HG03175 (cell line): ENCODE data around the gene HEY2.
A peak's percentile ranks its signal among the peaks of the same experiment; 100 is the strongest.
"Not testable (repeated sequence)": the region's sequence is repeated elsewhere in the genome, so short reads cannot be mapped to it uniquely, and the experiment has no call there.

Experiments
- ATAC-seq: cut with Tn5 transposase; IDR thresholded peaks from one replicate; pipeline ENCODE4 v1.9.1; 2021; ENCODE audit warnings: mild to moderate bottlenecking, moderate library complexity; ENCODE audit not compliant: unreplicated experiment

HEY2 gene

DNA sequence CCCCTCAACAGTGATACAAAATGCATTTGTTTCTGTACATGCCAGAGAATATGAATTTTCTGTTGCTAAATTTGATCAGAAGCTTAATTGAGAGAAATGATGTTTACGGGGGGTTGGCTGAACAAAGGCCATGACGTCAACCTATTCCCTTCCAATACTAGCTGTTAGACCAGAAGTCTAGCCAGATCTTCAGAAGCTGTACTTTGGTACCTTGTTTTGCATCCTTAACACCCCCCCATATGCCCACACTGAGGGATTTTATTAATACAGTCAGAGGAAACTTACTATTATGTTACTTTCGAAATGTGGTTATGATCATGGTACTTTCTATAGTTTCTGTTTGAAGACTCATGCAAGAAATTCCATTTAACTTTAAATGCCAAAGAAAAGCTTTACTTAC is 44.4 kb downstream of the HEY2 start:
- ATAC-seq: no peak

DNA sequence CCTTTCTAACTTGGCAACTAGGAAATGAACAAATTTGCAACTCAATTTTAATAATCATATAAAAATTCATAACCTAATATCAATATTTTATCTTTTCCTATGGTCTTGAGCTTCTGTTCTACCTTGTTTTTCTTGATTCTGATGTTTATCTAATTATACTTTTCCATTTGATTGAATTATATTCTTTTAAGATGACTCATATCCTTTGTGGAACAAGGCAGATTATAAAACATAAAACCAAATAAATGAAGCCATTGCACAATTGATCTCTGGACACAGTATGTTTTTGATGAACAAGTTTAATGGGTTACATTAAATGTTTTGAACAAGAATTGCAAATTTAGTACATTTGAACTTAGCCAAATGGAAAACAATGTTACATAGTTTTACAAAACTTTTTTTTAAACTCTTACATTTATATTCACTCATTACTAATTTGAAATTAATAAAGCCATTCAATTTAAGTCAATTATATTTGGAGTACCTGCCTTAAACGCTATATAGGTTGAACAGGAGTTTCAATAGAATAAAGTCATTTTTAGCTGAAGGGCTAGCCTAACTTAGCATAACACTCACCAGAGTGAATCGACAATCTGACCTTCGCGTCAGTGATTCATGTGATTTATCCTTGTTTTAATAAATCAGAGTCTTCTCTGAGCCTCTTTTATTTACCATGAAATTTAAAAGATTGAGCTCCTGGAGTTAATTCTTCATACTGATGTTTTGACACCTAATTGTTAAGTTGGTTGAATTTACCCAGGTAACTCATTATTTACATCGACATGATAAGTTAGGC is 45.1 kb downstream of the HEY2 start:
- no peak for ATAC-seq

DNA sequence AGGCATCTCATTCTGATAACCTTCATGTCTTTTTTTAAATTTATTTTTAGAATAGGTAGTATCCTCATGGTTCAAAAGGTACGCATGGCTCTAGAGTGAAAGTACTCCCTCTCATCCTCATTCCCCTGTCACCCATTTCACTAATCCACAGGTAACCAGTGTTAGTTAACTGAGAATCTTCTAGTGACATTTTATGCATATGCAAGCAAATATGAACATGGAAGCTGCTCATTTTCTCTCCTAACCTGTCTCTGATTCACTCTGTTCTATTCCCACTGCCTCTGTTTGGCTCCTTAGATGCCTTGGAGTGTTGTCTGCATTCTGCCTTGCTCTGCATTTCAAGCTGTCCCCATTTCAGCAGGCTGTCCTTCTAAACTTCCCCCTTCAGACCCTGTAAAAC is 45.9 kb downstream of the HEY2 start:
- no peak for ATAC-seq

DNA sequence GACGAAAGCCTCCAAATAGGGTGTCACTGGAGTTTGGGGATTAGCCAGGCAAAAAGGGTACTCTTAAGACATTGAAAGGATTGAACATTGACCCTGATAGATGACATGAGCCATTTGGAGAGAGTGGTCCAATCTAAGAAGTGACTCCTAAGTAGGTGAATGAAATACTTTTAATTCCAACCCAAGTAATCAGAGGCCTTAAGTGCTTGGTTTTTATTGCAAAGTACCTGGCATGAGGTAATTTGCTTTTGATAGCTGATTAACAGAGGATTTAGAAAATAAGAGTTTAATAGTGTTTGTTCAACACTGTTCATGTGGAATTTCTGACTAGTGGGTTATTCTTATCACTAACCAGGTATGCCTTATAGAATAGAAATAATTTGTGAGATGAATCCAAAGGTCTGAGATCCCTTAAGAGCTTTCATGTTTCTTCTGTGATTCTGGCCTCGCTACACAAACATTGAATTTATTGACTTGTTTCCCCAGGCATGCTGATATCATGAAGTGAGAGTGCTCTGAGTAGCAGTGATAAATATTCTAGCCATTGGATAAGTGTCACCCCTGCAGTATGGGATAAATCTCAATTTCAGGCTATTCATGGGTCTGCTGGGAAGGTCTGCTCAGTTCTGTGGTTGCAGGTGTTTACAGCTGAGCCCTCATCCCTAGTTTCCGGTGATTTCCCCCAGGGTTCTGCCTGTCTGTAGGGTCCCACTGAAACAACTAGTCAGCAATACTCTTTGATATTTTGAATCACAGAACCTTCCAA is 47.9 kb downstream of the HEY2 start:
- no peak for ATAC-seq

DNA sequence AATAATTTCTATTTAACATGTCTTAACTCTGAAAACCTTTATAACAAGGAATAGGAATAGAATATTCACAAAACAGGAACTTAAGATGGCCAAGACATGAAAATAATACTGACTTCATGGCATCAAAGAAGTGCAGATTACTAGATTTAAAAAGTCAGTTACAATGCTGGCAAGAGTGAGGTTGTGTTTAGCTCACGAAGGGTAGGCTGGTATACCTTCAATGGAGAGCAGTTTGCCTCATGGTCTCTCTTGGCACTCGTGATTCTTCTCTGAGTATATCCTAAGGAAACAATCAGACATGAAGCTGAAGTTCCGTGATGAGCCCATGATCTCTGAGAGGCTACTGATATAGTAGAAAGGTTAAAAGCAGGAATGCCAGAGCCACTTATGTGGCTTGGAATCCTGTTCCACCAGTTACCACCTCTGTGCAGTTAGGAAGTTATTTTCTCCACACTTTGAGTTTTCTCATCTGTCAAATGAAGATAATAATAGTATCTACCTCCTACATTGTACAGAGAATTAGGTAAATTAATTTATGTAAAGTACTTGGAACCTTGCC is 48.5 kb downstream of the HEY2 start:
- peak; percentile 3 for ATAC-seq

DNA sequence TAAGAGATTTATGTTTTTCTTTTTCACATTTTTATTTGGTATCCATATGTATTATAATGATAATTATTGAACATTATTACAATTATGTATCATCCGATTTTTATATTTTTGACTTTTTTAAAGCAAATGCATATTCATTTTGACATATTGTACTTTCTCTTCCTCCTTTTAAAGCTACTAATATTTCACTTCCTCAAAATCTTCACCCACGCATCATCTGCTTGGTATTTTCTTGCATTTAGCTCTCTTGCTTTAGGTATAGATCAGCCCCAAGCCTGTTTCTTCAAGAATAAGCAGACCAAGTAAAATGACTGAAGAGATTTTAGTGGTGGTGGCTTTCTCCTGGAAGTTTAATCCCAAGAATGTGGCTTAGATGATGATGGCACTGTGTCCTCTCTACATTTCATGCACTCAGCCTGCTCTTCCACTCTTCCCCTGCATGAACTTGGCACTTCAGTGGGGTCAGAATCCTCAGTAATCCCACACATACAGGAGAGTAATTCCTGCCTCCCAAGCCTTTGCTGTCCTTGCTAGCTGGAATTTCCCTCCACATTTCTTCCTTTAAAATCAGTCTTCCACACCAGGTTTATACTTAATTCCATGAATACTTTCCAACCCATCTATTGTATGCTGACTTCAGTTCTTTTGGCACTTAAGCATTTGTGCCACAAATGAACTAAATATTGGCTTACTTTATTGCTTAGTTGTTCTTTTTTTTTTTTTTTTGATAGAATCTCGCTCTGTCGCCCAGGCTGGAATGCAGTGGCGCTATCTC is 49.5 kb downstream of the HEY2 start:
- peak; percentile 97 for ATAC-seq

DNA sequence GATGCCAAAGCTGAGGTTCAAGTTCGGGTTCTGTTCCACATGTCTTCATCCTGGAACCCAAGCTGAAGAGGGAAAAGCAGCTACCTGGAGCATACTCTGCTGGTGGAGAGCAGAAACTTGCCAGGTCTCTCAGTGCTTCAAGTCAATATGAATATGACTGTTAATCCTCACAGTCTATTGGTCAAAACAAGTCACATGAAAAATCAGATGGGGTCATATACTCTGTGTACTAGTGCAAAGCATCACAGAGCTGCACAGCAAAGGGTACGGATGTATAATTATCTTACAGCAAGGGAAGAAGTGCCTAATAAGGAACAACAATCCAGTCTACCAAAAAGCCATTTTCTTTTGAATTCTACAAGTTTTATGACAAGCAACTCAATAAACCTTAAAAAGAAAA is 53.0 kb downstream of the HEY2 start:
- ATAC-seq: no peak

DNA sequence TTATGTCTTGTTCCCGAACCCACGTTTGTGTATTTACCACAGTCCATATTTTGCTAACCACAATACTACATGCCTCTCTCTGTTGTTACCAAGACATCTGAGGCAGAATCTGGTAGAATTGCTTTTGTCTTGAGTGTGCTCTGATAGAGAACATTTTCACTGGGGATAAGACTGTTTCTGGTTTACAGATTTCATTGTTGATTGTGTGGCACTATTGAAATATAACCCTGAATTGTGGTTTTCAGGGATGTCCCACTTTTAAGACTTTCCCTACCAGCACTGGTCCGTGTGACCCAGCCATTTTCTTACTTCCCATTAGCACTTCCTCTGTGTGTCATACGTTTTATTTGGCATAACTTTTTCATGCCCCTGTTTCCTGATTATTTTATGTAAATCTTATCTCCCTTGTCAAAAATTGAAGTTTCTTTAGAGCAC is 53.5 kb downstream of the HEY2 start:
- ATAC-seq: no peak

DNA sequence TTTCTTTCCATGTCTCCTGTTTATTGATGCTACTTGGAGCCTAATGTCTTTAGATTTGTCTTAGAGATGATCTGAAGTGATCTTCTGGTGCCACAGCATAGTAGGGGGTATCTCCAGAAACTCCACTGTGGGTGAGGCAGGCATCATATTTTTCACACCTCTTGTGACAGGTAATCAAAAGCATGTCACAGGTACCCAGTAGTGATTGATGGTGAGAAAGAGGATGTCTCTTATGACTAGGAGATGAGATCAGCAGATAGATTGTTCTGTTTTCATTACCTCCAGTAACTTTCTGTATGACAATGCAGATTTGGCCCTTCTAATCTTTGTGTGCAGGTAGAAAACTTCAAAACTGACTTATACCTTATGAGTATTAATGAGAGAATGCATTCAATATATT is 54.8 kb downstream of the HEY2 start:
- peak; percentile 69 for ATAC-seq

DNA sequence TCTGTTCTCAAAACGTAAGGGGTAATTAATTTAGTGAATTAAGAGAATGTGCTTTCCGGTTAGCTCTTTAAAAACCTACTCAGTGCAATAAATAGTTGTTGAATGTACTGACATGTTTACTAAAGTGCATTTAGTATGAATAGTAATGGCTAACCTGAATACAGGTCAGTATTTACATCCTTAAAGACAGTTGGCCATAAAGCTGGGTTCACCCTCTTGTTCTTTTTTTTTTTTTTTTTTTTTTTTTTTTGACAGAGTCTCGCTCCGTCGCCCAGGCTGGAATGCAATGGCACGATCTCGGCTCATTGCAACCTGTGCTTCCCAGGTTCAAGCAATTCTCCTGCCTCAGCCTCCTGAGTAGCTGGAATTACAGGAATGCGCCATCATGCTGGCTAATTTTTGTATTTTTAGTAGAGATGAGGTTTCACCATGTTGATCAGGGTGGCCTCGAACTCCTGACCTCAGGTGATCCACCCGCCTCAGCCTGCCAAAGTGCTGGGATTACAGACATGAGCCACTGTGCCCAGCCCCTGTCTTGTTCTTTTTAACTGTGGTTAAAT is 55.5 kb downstream of the HEY2 start:
- ATAC-seq: not testable (repeated sequence)

DNA sequence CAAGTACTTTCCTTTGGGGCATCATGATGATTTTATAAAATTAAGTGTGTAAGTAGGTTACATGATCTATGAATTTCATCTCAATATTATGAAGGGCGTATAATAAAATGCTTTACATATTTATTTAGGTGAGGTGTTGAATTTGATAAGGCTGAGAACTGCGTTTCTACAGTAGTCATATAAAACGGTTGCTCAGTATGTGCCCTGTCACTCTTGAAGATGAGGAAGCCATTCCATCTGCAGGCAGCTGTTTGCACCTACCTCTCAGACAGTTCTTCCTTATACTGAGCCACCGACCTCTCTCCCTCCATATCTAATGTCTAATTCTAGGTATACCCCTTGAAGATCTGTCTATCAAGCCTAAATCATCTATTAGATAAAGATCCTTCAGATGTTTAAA is 57.4 kb downstream of the HEY2 start:
- no peak for ATAC-seq

DNA sequence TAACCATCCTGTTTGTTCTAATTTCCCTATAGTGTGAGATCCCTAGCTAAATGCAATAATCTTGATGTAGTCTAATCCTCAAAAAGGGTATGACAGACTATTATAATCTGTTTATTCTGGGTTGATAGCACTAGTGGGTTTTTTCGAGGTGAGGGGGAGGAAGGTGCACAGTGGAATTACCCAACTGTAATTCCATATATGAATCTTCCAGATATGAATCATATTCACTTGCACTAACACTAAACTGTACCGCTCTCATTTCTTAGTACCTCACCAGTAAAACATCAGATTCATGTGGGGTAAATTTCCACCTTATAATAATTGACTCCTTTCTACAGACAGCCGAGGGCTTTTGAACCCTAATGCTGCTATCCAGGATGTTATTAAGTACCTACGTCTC is 57.9 kb downstream of the HEY2 start:
- ATAC-seq: peak; percentile 17

DNA sequence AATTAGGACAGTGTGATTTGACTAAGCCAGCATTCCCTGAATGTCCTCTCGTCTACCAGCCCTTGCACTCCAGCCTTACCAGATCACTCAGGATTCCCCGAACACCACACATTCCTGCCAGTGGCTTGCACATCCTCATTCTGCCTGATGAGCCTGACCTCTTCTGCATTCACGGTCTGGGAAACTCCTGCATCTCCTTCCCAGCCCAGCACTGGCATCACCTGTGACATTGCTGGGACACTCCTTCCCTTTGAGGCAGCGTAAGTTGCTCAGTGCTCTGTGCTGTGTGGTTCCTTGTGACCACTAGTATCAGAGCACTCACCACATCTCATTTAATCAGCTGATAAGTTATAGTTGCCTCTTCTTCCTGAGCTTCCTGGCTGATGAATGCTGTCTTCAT is 58.6 kb downstream of the HEY2 start:
- ATAC-seq: no peak

DNA sequence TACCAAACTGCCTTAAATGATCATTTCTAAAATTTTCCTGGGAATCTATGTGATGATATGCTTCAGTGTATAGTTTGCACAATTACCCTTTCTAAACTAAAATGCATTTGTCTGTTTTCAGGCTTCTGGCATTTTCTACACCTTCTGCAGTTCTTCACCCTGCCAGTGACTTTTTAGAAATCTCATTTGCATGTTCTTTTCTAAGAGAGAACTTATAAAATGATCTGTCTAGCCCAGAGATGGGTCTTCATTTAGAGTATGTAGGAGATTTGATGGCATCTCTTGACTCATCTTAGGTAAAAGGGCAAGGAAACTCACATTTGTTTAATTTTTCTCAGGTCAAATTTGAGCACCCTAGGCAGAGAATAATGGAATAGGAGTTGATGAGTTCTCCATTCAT is 59.2 kb downstream of the HEY2 start:
- ATAC-seq: no peak

DNA sequence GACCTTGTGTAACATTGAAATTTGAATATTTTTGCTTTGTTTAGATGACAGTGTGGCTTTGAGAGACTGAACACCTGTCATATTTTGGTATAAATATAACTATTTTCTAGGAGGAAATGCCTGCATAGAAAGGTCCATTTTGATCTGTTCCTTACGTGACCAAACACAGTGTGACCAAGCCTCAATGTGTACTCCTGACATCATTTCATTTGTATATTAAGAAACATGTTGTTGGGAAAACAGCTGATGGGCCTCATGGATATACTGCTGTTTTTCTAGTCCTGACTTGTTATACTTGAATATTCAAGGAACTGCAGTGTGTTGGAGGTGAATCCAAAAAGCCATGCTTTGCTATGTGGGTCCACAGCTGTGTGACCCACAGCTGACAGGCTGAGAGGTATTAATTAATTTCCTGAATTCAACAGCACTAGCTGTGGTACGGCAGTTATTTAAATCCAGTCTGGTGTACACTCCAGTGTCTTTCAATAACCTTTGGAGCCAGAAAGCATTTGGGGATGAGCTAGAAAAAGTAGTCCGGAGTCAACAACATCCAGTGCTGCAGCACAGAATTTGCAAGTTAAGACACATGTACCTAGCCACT is 60.2 kb downstream of the HEY2 start:
- no peak for ATAC-seq

DNA sequence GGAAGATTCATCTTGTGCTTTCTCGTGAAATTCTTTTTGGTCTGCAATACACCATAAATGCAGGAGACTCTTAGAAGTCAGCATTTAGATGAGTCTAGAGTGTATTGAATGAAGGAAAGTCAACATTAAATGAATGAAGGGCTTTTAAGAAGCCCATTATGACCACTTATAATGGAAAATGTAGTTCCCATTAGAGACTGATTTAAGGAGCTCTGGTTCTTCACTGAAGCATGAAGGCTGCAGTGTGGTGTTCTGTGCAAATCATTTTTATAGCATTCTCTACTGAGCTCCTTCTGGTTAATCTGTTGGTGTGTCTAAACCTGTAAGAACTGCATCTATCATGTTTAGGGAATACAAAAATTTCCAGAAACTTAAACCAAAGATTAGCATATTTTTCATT is 61.0 kb downstream of the HEY2 start:
- no peak for ATAC-seq
